Upper lobe of right lung (tissue), 1 donor: ENCODE measurements around the gene CFAP46. TPM values are rescaled to one million over a fixed set of nuclear protein-coding genes. Genes with fewer than 3 reads are reported as not detected.

Experiments
- ATAC-seq: fragments of 200-7000 bp; cut with Tn5 transposase; one replicate; pipeline ENCODE4 v1.9.1; 2020; ENCODE audit warnings: mild to moderate bottlenecking, moderate library complexity
- DNase-seq: peaks from one replicate; pipeline ENCODE4 v3.0.0-alpha.2; 2020
- H3K27ac ChIP-seq: fragments of 200-600 bp; one replicate; pipeline ENCODE4 v1.8.0; 2022
- H3K27me3 ChIP-seq: fragments of 200-600 bp; one replicate; pipeline ENCODE4 v1.8.0; 2022; ENCODE audit warnings: mild to moderate bottlenecking
- H3K36me3 ChIP-seq: fragments of 200-600 bp; one replicate; pipeline ENCODE4 v1.8.0; 2022
- H3K4me1 ChIP-seq: fragments of 200-600 bp; one replicate; pipeline ENCODE4 v1.8.0; 2022
- H3K4me3 ChIP-seq: fragments of 200-600 bp; one replicate; pipeline ENCODE4 v1.8.0; 2022; ENCODE audit warnings: mild to moderate bottlenecking
- H3K9me3 ChIP-seq: fragments of 200-600 bp; one replicate; pipeline ENCODE4 v1.8.0; 2022
- intact Hi-C: fragments of 100-400 bp; cut with DNase I; formaldehyde crosslinking; loops from one replicate; pipeline ENCODE4 v1.11.0; 2022
- total RNA-seq: library from RNA; stranded (reverse); fragmentation: NEBNext Ultra II Directional; extraction: Animal tissue kit (Norgen Biotek cat#: 25700); gene quantifications from one replicate; pipeline ENCODE4 v1.2.1, GENCODE V29; 2021
- TF ChIP-seq, protein P1 (sequence below): fragments of 200-600 bp; IDR thresholded peaks from one replicate; pipeline ENCODE4 v1.8.0; 2022; ENCODE audit warnings: antibody characterized with exemption
- donor health status: DM: no; HTN: yes; CAD: no; lungs with severe emphysema.

Gene CFAP46
- total RNA-seq, 1 donor from 2014 or later = 0.52 TPM

DNA sequence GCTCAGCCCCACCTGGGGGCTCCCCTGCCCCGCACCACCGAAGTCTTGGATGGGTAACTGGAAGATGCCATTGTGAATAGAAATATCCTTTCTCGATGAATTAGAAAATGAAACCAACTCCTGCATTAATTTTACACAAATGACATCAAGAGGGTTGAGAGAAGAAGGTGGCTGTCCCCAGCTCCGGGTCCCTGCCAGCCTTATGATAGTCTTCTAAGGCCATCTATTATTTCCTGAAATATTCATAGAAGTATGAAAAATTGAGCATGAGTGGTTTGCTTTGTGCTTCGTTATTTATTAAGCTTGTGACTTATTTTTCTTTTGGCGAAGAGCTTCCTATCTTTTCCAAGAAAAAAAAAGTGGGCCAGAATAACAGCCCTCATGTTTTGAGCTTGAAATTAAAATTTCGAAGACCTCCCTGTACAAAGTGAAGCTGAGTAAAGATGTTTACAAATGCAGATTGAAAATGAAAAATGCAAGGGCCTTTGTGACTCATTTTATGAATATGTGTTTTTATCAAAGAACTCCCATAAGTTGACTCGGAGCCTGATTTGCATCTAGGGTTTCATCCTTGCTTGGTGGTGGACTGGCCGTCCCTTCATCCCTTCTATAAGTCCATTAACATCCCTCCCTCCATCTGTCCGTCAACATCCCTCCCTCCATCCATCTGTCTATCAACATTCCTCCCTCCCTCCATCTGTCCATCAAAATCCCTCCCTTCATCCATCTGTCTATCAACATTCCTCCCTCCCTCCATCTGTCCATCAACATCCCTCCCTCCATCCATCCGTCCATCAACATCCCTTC, 20.5 kb upstream of the CFAP46 start:
- intact Hi-C loops = no loop called here
- DNase-seq (no peak), ATAC-seq (no peak)
- Histone ChIP-seq H3K4me1 (peaks cover 10% of the 10 kb centered on the region), H3K36me3 (no peaks in the 10 kb centered on the region), H3K27me3 (peaks cover 1% of the 10 kb centered on the region), H3K27ac (peak overlapping the region; percentile 11), H3K9me3 (no peaks in the 10 kb centered on the region), H3K4me3 (peak overlapping the region; percentile 72)
- TF ChIP-seq, protein P1, sequence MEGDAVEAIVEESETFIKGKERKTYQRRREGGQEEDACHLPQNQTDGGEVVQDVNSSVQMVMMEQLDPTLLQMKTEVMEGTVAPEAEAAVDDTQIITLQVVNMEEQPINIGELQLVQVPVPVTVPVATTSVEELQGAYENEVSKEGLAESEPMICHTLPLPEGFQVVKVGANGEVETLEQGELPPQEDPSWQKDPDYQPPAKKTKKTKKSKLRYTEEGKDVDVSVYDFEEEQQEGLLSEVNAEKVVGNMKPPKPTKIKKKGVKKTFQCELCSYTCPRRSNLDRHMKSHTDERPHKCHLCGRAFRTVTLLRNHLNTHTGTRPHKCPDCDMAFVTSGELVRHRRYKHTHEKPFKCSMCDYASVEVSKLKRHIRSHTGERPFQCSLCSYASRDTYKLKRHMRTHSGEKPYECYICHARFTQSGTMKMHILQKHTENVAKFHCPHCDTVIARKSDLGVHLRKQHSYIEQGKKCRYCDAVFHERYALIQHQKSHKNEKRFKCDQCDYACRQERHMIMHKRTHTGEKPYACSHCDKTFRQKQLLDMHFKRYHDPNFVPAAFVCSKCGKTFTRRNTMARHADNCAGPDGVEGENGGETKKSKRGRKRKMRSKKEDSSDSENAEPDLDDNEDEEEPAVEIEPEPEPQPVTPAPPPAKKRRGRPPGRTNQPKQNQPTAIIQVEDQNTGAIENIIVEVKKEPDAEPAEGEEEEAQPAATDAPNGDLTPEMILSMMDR = no peak

DNA sequence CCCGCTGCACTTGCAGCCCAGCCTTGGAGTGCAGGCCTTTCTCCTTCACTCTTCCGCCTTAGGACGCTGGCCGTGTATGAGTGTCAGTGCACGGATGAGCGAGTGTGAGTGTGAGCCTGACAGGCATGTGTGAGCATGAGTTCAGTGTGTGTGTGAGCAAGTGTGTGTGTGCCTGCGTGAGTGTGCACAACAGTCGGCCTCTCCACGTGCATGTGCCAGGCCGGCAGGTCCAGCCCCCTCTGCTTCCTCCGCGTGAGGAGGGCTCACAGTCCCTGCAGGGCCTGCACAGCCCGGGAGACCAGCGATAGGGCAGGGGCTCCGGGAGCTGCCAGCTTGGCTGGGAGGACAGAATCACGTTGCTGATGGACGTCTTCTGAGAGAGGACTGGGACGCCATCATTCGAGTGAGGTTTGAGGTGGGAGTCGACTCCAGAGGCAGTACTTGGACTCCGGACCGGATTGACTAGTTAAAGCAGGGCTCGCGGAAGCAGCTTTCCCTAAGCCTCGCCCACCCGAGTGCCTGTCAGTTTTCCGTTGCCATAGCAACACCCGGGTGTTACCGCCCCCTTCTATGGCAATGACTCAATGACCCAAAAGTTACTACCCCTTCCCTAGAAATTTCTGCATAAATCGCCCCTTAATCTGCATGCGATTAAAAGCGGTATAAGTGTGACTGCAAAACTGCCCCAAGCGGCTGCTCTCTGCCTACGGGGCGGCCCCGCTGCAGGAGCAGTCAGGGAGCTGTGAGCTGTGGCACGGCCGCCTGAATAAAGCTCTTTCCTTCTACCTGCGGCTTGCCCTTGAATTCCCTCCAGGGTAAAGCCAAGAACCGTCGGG, 19.6 kb upstream of the CFAP46 start:
- H3K4me1 ChIP-seq = peaks cover 10% of the 10 kb centered on the region
- peak overlapping the region; percentile 72 for H3K4me3 ChIP-seq
- peak overlapping the region; percentile 11 for H3K27ac ChIP-seq
- ATAC-seq (peak; percentile 66), DNase-seq (peak; percentile 79)
- no peaks in the 10 kb centered on the region for H3K27me3 ChIP-seq
- H3K36me3 ChIP-seq = no peaks in the 10 kb centered on the region
- TF ChIP-seq, protein P1 = no peak
- H3K9me3 ChIP-seq = no peaks in the 10 kb centered on the region
- intact Hi-C loops = no loop called here

DNA sequence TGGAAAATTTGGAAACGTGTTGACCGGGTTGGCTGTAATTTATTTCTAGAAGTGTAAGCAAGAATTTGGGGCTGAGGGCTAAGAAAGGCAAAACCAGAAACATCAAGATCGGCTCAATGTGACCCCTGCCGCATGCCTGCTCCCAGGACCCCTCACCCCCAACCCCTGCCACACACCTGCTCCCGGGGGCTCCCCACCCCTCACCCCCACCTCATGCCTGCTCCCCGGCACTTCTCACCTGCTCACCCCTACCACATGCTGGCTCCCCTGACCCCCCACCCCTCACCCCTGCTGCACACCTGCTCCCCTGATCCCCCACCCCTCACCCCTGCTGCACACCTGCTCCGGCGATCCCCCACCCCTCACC, 19.0 kb upstream of the CFAP46 start:
- Histone ChIP-seq H3K27me3 (no peaks in the 10 kb centered on the region), H3K4me3 (no peak overlapping the region), H3K27ac (no peak overlapping the region), H3K4me1 (peaks cover 10% of the 10 kb centered on the region), H3K36me3 (no peaks in the 10 kb centered on the region), H3K9me3 (no peaks in the 10 kb centered on the region)
- TF ChIP-seq, protein P1 = no peak
- no peak for DNase-seq
- ATAC-seq = no peak
- intact Hi-C loops = no loop called here

DNA sequence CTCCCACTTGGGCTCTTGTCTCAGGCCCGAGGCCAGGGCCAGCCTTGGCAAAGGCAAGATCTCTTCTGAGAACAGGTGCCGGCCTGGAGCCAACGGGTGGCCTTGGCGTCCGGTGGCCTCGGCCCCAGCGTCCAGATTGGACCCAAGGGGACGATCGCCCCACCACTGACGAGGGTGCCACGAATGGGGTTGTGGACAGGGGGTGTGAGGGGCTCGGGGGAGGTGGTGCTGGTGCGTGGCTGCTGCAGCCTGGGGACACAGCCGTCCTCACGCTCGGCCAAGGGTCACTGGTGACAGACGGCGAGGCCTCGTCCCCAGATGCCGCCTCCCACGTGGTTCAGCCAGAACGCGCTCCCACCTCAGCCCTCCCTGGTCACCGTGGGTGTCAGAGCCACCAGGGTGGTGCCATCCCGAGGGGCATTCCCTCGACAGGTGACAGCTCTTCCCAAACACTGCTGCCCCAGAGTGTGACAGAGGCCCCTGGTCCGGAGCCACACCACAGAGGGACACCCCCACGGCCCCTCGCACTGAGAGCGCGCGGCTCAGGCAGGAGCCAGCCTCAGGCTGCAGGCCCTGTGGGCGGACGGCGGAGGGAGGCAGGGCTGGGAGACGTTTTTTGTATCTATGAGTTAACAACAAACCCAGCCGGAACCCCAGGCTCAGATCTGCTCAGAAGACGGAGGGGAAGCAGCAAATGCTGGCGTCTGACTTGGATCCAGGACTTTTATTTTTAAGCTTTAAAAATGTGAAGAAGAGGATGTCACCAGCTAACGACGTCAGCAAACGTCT, 18.5 kb upstream of the CFAP46 start:
- H3K4me1 ChIP-seq = peaks cover 10% of the 10 kb centered on the region
- H3K9me3 ChIP-seq = no peaks in the 10 kb centered on the region
- intact Hi-C loops = no loop called here
- DNase-seq = peak; percentile 60
- no peak overlapping the region for H3K4me3 ChIP-seq
- no peaks in the 10 kb centered on the region for H3K27me3 ChIP-seq
- H3K27ac ChIP-seq = no peak overlapping the region
- H3K36me3 ChIP-seq = no peaks in the 10 kb centered on the region
- TF ChIP-seq, protein P1 = no peak
- no peak for ATAC-seq

DNA sequence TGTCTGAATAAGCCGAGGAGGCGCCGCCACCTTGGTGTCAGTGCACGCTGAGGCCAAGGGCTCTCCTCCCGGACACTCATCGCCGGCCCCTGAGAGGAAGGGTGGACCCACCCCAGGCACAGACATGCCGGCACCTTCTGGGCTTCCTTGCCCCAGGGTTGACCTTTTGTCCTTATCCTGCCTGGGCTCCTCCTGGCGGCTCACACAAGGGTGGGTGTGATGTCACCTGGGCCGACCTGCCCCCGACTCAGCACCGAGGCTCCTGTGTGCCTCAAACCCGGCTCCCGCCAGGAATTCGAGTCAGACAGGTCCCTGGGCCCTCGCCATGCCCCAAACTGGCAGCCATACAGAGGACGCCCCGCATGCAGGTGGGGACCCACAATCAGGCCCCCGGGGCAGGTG, 17.7 kb upstream of the CFAP46 start:
- no peak for ATAC-seq
- Histone ChIP-seq H3K4me1 (peaks cover 10% of the 10 kb centered on the region), H3K4me3 (no peak overlapping the region), H3K9me3 (no peaks in the 10 kb centered on the region), H3K27ac (no peak overlapping the region), H3K36me3 (no peaks in the 10 kb centered on the region), H3K27me3 (no peaks in the 10 kb centered on the region)
- TF ChIP-seq, protein P1 = no peak
- DNase-seq = peak; percentile 67
- intact Hi-C loops = no loop called here
